Measurements from ENCODE around the gene KRT84.

The KRT84 gene

DNA sequence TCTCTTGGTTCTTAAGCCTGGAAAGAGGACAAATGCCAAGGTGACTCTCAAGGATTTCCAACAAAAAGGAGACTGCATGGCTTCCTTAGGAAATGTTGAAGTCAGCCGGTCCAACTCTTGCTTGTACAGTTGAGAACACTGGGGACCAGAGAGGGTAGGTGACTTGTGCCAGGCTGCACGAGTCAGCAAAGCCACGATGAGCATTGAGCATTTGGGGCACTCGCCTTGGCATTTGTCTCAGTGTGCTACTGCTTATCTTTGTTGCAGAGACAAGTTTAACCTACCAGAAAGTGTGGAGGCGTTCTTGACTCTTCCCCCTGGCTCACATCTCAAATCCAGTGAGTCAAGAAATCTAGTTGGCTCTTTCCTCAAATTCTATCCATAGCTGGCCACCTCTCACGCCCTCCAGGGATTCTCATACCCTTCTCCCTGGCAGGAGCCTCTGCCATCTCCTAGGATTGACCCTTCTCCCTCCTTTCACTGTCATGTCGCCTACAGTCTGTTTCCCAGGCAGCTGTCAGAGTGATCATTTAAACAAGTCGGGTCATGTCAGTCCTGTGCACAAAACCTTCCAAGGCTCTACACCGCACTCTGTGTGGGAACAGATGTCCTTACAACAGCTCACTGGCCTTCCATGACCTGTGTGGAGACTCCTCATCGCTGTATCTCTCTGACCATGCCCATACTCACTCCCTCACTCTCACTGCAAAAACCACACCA lies 47.1 kb downstream of the KRT84 start:
- DNase-seq: no peak

DNA sequence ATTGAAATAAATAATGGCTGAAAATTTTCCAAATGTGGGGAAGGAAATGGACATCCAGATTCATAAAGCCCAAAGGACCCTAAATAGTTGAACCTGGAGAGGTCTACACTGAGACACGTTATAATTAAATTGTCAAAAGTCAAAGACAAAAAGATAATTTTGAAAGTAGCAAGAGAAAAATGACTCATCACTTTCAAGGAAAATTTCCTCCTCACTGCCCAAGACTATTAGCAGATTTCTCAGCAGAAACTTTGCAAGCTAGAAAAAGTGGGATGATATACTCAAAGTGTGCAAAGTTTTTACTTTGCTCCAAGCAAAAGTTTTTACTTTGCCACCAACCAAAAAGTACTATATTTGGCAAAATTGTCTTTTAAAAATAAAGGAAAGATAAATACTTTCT lies 48.4 kb downstream of the KRT84 start:
- no peak for DNase-seq

DNA sequence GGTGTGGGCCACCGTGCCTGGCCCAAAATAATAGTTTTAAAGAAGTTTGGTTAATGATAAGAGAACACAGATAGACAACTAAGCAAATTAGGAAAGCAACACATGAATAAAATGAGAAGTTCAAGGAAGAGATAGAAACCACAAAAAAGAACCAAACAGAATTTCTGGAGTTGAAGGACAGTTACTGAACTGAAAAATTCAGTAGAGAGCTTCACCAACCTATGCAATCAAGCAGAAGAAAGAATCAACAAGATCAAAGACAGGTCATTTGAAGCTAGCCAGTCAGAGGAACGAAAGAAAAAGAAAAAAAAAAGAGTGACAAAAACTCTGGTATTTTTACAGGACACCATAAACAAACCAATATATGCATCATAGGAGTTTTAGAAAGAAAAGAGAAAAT lies 48.8 kb downstream of the KRT84 start:
- no peak for DNase-seq

DNA sequence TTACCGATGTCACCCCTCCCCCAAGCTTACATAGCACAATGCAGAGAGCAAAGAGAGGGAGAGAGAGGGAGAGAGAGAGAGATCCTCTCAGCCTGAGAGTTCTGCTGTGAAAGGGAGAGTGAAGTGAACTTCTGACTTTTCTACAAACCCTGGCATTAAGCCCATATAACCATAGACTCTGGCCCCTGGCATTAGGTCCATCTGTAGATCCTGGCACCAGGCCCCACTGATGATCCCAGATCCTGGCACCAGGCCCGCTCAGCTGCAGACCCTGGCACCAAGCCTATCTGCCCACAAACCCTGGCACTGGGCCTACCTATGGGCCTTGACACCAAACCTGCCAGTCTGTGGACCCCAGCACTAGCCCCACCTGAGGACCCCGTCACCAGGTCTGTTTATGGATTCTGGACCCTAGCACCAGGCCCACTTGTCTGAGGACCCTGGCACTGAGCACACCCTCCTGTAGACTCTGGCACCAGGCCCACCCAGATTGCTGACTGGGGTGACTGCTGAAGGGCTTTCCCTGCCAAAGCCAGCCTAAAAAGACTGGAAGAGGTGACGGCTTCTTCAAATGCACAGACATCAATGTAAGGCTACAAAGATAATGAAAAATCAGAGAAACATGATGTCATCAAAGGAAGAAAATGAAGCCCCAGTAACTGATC lies 49.7 kb downstream of the KRT84 start:
- DNase-seq: no peak

DNA sequence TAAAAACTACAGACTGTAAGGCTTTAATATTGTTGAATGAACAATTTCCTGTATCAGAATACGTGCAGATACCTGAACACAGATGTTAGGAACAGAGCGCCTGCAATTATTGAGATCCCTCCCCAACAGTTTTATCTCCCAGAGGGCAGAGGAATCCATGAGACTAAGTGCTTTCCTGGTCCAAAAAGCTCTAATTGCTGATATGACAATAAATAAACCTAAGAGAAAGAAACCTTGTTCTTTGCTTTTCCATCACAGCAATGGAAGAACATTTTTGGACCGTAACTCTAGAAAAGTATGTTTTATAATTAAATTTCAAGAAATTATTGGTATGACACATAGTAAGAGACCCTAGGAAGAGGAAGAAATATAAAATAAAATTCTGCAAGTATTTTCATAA lies 51.3 kb downstream of the KRT84 start:
- DNase-seq: no peak

DNA sequence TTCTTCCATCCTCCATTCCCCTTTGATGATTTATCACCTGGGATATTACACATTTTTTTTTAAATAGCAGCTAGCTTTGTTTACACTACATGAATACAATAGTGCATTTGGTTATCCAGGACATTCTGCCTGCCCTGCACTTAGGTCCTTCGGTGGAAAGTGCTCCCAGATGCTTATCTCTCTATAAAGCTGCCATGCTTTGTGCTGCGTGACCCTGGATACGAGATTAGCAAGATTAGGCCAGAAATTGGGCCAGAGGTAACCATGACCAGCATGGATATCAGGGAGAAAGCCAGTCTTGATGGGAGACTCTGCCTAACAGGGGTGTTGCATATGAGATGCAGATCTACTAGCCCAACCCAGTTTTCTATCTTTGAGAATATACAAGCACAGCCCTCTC lies 52.1 kb downstream of the KRT84 start:
- no peak for DNase-seq

DNA sequence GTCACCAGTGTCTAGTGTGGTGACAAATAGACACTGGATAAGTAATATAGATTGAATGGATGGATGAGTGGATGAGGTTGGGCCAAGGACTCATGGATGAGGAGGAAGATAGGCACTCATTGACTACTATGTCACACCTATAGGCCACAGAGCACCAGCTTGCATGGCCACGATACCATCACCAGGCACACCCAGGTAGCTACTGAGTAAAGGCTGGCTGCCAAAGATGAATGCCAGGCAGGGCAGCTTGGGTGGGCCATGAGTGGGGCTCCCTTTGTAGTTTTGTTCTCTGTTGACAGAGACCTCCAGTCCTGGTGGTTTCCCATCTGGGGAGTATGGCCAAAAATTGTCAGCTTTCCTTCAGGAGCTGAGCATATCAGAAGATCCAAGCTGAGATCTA lies 53.1 kb downstream of the KRT84 start:
- DNase-seq: no peak

DNA sequence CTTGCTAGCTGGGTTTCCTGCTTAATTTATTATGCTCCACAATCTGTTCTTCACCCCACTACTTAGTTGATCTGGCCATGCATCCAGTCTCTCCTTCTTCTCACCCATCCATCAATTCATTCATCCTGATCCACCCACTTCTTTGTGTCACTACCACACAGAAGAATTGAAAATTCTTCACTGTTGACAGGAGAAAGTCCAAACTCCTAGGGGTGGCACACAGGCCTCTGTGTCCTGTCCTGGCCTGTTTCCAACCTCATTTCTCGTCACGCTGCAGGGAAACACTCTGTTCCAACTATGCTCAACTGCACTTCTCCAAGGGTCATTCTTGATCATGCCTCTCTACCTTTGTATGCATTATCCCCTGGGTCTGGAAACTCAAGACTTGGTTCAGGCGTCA lies 53.6 kb downstream of the KRT84 start:
- DNase-seq: no peak

DNA sequence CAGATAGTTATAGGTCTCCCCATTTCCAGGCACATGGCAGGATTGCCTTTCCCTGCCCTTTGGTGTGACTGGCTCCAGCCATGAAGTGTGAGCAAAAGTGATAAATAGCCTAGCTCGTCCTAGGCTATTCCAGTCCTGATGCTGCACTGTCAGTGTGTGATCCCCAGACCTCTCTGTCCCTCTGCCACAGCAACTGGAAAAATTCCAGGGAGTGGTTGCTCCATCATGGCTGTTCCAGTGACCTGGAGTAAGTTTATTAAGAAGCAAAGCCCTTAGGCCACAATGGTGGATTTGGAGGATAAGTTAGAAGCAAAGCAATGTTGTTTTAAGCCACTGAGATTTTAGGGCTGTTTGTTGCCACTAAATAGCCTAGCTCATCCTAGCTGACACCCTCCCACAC lies 54.4 kb downstream of the KRT84 start:
- no peak for DNase-seq

DNA sequence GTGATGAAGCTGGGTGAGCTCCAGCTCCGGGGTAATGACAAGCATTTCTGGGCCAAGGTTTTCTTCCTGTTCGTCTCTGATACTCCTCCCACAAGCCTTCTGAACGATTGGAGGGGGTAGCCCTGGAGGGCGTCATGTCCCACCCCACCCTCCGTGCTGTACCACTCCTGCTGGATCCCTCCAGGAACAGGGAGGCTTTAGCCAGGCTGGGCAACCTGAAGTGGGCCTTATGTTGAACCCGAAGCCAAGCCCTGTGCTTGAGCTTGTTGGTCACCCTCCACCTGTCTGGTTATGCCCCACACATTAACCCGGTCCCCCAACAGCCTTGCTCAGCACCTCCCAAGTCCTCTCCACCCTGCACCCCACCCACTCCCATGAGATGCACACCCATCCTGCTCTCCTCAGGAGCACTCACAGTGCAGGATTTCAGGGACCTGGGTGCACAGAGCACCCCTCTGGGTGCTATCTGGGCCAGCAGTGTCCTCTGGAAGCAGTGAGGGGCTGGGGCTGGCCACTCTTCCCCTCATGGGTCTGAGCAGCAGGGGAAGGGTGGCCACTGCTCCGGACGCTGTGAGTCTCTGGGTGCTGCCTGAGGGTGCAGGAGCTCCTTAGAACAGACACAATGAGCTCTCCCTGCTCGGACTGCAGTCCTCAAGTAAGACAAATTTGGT lies 57.5 kb downstream of the KRT84 start:
- DNase-seq: no peak
